ENCODE measurements around the gene BAIAP2.

The BAIAP2 gene

DNA sequence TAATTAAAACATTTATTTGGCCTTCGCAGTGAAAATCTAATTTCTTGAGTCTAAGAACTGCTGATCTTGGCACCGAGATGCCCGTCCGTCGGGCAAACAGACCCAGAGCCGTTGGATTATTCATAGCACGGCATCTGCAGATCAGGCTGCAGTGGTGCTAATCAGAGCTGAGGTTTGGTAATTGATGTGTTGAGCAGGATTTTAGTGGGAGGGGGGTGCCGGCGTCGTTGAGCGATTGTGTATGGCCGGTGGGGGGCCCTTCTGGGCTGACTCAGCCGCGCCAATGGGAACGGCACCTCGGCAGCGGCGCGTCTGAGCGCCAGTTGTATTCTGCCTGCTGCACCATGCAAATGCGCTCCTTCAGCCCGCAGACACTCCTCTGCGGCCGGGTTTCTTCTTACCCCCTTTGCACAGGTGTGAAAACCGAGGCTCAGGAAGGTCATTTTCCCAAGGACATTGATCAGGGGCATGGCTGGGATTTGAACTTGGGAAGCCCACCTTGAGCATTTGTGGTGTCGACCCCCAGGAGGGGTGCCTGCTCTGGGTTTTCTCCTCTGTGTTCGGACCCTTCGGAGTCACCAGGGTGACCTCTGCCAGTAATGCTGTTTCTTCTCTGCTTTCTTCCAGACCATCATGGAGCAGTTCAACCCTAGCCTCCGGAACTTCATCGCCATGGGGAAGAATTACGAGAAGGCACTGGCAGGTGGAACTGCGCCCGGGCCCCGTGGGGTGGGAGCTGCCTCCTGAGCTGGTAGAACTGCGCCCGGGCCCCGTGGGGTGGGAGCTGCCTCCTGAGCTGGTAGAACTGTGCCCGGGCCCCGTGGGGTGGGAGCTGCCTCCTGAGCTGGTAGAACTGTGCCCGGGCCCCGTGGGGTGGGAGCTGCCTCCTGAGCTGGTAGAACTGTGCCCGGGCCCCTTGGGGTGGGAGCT is 18.4 kb downstream of the BAIAP2 start:
- TF ChIP-seq ZBTB7A (IDR thresholded peaks at IDR 0.05; ENCODE audit: low read depth) = no peak
- TF ChIP-seq TAF1 (IDR thresholded peaks at IDR 0.05; ENCODE audit: low read depth) = no peak
- no peak for TF ChIP-seq EP300 (IDR thresholded peaks at IDR 0.05; ENCODE audit: borderline replicate concordance)
- no peak for TF ChIP-seq FOXM1 (IDR thresholded peaks at IDR 0.05; ENCODE audit: borderline replicate concordance, low read depth)
- no peak for TF ChIP-seq YY1 (IDR thresholded peaks at IDR 0.05; ENCODE audit: low read depth)
- TF ChIP-seq MAX (IDR thresholded peaks at IDR 0.05) = no peak

GRCh38 chr17:81054308-81054707 is 19.4 kb downstream of the BAIAP2 start:
- TF ChIP-seq TAF1 (IDR thresholded peaks at IDR 0.05; ENCODE audit: low read depth) (no peak), RAD21 (IDR thresholded peaks at IDR 0.05; ENCODE audit: low read depth) (no peak), USF1 (IDR thresholded peaks at IDR 0.05) (no peak), NFIC (IDR thresholded peaks at IDR 0.05) (no peak), EP300 (IDR thresholded peaks at IDR 0.05; ENCODE audit: borderline replicate concordance) (no peak), MAX (IDR thresholded peaks at IDR 0.05) (no peak), YY1 (IDR thresholded peaks at IDR 0.05; ENCODE audit: low read depth) (no peak), EGR1 (IDR thresholded peaks at IDR 0.05) (no peak), CREB1 (IDR thresholded peaks at IDR 0.05; ENCODE audit: low read depth) (no peak), TEAD4 (IDR thresholded peaks at IDR 0.05) (no peak)
- TF ChIP-seq, protein P1, sequence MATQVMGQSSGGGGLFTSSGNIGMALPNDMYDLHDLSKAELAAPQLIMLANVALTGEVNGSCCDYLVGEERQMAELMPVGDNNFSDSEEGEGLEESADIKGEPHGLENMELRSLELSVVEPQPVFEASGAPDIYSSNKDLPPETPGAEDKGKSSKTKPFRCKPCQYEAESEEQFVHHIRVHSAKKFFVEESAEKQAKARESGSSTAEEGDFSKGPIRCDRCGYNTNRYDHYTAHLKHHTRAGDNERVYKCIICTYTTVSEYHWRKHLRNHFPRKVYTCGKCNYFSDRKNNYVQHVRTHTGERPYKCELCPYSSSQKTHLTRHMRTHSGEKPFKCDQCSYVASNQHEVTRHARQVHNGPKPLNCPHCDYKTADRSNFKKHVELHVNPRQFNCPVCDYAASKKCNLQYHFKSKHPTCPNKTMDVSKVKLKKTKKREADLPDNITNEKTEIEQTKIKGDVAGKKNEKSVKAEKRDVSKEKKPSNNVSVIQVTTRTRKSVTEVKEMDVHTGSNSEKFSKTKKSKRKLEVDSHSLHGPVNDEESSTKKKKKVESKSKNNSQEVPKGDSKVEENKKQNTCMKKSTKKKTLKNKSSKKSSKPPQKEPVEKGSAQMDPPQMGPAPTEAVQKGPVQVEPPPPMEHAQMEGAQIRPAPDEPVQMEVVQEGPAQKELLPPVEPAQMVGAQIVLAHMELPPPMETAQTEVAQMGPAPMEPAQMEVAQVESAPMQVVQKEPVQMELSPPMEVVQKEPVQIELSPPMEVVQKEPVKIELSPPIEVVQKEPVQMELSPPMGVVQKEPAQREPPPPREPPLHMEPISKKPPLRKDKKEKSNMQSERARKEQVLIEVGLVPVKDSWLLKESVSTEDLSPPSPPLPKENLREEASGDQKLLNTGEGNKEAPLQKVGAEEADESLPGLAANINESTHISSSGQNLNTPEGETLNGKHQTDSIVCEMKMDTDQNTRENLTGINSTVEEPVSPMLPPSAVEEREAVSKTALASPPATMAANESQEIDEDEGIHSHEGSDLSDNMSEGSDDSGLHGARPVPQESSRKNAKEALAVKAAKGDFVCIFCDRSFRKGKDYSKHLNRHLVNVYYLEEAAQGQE (IDR thresholded peaks at IDR 0.05; ENCODE audit: low read depth) = no peak

DNA sequence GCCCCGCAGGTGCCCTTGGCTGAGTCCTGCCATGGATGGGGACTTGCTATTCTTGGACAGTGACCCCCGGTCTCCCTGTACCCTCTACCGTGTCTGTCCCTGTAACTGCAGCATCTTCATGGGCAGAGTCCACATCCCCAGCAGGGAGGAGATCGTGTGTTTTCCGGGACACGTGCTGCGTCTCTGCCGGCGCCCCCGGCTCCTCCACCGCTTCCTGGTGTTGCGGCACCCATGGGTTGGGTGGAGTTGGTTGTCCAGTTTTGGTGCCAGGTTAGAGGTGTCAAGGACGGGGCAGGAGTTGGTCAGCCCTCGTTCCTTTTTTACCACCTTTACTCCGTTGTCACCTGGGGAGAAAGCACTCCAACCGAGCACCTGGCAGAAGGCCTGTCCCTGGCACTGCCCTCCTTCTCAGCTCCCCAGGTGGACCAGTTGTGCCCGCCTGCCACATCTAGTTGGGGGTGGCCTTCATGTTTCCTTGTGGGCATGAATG is 20.0 kb downstream of the BAIAP2 start:
- TF ChIP-seq EGR1 (IDR thresholded peaks at IDR 0.05) (no peak), NFIC (IDR thresholded peaks at IDR 0.05) (no peak), RAD21 (IDR thresholded peaks at IDR 0.05; ENCODE audit: low read depth) (no peak), YY1 (IDR thresholded peaks at IDR 0.05; ENCODE audit: low read depth) (no peak), TCF12 (IDR thresholded peaks at IDR 0.05; ENCODE audit: low read depth) (no peak), ZBTB7A (IDR thresholded peaks at IDR 0.05; ENCODE audit: low read depth) (no peak)
- TF ChIP-seq, protein P1 (IDR thresholded peaks at IDR 0.05; ENCODE audit: low read depth) = no peak

DNA sequence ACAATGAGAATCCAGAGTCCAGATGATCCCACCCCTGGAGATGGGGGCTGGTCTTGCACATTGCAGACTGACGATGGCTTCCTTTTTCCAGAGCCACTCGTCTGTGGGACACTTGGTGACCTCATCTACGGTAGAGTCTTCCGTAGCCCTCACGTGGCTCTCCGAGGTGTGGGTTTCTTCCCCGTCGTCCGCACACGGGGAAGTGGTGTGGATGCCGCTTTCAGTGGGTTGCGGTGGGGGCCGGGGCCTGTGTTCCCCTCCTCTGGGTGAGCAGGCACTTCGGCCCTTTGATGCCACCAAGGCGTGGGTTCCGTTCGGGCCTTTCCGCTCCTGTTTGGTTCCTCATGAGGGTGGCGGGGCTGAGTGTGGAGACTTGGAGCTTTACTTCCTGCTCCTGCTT is 21.4 kb downstream of the BAIAP2 start:
- TF ChIP-seq MAX (IDR thresholded peaks at IDR 0.05) (no peak), CREB1 (IDR thresholded peaks at IDR 0.05; ENCODE audit: low read depth) (no peak), NFIC (IDR thresholded peaks at IDR 0.05) (no peak), ZBTB7A (IDR thresholded peaks at IDR 0.05; ENCODE audit: low read depth) (no peak), RAD21 (IDR thresholded peaks at IDR 0.05; ENCODE audit: low read depth) (no peak), FOXM1 (IDR thresholded peaks at IDR 0.05; ENCODE audit: borderline replicate concordance, low read depth) (no peak), TCF12 (IDR thresholded peaks at IDR 0.05; ENCODE audit: low read depth) (no peak), EGR1 (IDR thresholded peaks at IDR 0.05) (no peak), EP300 (IDR thresholded peaks at IDR 0.05; ENCODE audit: borderline replicate concordance) (no peak), TAF1 (IDR thresholded peaks at IDR 0.05; ENCODE audit: low read depth) (no peak), USF1 (IDR thresholded peaks at IDR 0.05) (no peak), CEBPB (IDR thresholded peaks at IDR 0.05) (no peak), YY1 (IDR thresholded peaks at IDR 0.05; ENCODE audit: low read depth) (no peak), TEAD4 (IDR thresholded peaks at IDR 0.05) (no peak)
- TF ChIP-seq, protein P1 (IDR thresholded peaks at IDR 0.05; ENCODE audit: low read depth) = no peak

All from Ishikawa (cell line).